Mucosa of descending colon (tissue), 3 donors: ENCODE results near the gene KDM2B. TPM values are rescaled to one million over a fixed set of nuclear protein-coding genes. Genes with fewer than 3 reads are reported as not detected.

Experiments
- ATAC-seq: fragments of 200-7000 bp; cut with Tn5 transposase; one replicate; pipeline ENCODE4 v1.9.1; 2020; ENCODE audit warnings: mild to moderate bottlenecking, moderate library complexity
- DNase-seq, 3 donors: peaks; one replicate each; pipeline ENCODE4 v3.0.0-alpha.2; 2020
- H3K36me3 ChIP-seq: fragments of 200-600 bp; one replicate; pipeline ENCODE4 v1.8.0; 2021; ENCODE audit warnings: low read depth, mild to moderate bottlenecking
- H3K4me1 ChIP-seq: fragments of 200-600 bp; one replicate; pipeline ENCODE4 v1.8.0; 2021; ENCODE audit warnings: low read depth, mild to moderate bottlenecking
- H3K4me3 ChIP-seq: fragments of 200-600 bp; one replicate; pipeline ENCODE4 v1.8.0; 2021; ENCODE audit warnings: mild to moderate bottlenecking
- H3K9me3 ChIP-seq: fragments of 200-600 bp; one replicate; pipeline ENCODE4 v1.8.0; 2021; ENCODE audit warnings: mild to moderate bottlenecking
- CTCF ChIP-seq: fragments of 200-600 bp; IDR thresholded peaks from one replicate; pipeline ENCODE4 v1.8.0; 2022; ENCODE audit warnings: antibody characterized with exemption, mild to moderate bottlenecking
- intact Hi-C, 2 donors: fragments of 100-400 bp; cut with DNase I in 1 of 2; cut with micrococcal nuclease in 1 of 2; formaldehyde crosslinking; loops; one replicate each; pipeline versions ENCODE4 v1.11.0 to v1.11.1; 2022; cut with DNase I, micrococcal nuclease
- total RNA-seq, 3 donors: library from RNA; stranded (reverse); fragmentation: NEBNext Ultra II Directional in 2 of 3; extraction: Animal tissue kit (Norgen Biotek cat#: 25700) in 2 of 3; gene quantifications; one replicate each; pipeline versions ENCODE4 v1.2.1 to v1.2.4, GENCODE V29; 2021 to 2023
- donor health status: DM: no; HTN: no; CAD: no; lungs with moderate emphysema.
- donor health status: DM: no; HTN: no; CAD: no.
- donor health status: DM: no; HTN: yes; CAD: no.

The KDM2B gene
- total RNA-seq, 3 donors from 2014 or later = 17.9 to 24.5 (median 18.3) TPM

GRCh38 chr12:121529184-121529583 lies 51.6 kb downstream of the KDM2B start:
- no peak for TF ChIP-seq CTCF

GRCh38 chr12:121525411-121525810 lies 55.4 kb downstream of the KDM2B start:
- ATAC-seq = no peak
- no peak for TF ChIP-seq CTCF
- Histone ChIP-seq H3K36me3 (no peaks in the 10 kb centered on the region), H3K4me1 (no peaks in the 10 kb centered on the region), H3K9me3 (no peaks in the 10 kb centered on the region), H3K4me3 (no peak overlapping the region)
- DNase-seq = no peak
- intact Hi-C loops = no loop called here

More at GRCh38 chr12:121529184-121529583, 51.6 kb downstream of the KDM2B start:
- no peaks in the 10 kb centered on the region for H3K9me3 ChIP-seq
- no peaks in the 10 kb centered on the region for H3K4me1 ChIP-seq
- ATAC-seq (no peak), DNase-seq (no peak)
- intact Hi-C loops = no loop called here
- no peak overlapping the region for H3K4me3 ChIP-seq
- H3K36me3 ChIP-seq = no peaks in the 10 kb centered on the region

GRCh38 chr12:121524196-121524916 lies 56.5 kb downstream of the KDM2B start:
- DNase-seq (no peak), ATAC-seq (no peak)
- TF ChIP-seq CTCF = no peak
- Histone ChIP-seq H3K36me3 (no peaks in the 10 kb centered on the region), H3K4me3 (no peak overlapping the region), H3K9me3 (no peaks in the 10 kb centered on the region), H3K4me1 (no peaks in the 10 kb centered on the region)
- intact Hi-C loops = no loop called here

GRCh38 chr12:121523741-121524140 lies 57.1 kb downstream of the KDM2B start:
- peak; percentile 25 for ATAC-seq
- no peak for DNase-seq
- no peak for TF ChIP-seq CTCF

GRCh38 chr12:121522971-121523370 lies 57.9 kb downstream of the KDM2B start:
- no peak for TF ChIP-seq CTCF
- intact Hi-C loops = no loop called here
- Histone ChIP-seq H3K36me3 (no peaks in the 10 kb centered on the region), H3K4me1 (no peaks in the 10 kb centered on the region), H3K4me3 (no peak overlapping the region), H3K9me3 (no peaks in the 10 kb centered on the region)
- ATAC-seq (peak; percentile 10), DNase-seq (no peak)

More at GRCh38 chr12:121523741-121524140, 57.1 kb downstream of the KDM2B start:
- intact Hi-C loops = no loop called here
- Histone ChIP-seq H3K4me1 (no peaks in the 10 kb centered on the region), H3K4me3 (no peak overlapping the region), H3K9me3 (no peaks in the 10 kb centered on the region), H3K36me3 (no peaks in the 10 kb centered on the region)
